GM12872 (cell line): ENCODE results near the gene ADIPOQ.

Source experiments
- TF ChIP-seq, protein P1 (sequence below): IDR thresholded peaks from 3 replicates; pipeline ENCODE4 v1.5.1; 2011; ENCODE audit warnings: low read depth, mild to moderate bottlenecking, low read length, moderate library complexity; ENCODE audit not compliant: insufficient read depth

The ADIPOQ gene

DNA sequence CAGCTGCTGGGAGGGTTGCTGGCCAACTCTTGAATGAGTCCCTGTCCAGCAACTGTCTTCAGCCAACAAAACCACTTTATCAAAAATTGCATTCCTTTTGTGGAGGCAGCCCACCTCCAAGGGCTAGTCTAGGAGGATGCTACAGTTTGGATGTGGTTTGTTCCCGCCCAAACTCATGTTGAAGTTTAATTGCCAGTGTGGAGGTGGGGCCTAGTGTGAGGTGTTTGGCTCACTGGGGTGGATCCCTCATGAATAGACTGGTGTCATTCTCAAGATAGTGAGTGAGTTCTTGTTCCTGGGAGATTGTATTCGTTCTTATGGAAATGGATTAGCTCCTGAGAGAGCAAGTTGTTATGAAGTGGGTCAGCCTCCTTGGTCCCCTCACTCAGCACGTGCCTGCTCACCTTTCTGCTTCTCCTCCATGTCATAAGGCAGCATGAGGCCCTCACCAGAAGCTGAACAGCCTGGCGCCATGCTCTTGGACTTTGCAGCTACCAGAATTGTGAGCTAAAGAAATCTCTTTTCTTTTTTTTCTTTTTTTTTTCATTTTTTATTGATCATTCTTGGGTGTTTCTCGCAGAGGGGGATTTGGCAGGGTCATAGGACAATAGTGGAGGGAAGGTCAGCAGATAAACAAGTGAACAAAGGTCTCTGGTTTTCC, 32.0 kb upstream of the ADIPOQ start:
- TF ChIP-seq, protein P1, sequence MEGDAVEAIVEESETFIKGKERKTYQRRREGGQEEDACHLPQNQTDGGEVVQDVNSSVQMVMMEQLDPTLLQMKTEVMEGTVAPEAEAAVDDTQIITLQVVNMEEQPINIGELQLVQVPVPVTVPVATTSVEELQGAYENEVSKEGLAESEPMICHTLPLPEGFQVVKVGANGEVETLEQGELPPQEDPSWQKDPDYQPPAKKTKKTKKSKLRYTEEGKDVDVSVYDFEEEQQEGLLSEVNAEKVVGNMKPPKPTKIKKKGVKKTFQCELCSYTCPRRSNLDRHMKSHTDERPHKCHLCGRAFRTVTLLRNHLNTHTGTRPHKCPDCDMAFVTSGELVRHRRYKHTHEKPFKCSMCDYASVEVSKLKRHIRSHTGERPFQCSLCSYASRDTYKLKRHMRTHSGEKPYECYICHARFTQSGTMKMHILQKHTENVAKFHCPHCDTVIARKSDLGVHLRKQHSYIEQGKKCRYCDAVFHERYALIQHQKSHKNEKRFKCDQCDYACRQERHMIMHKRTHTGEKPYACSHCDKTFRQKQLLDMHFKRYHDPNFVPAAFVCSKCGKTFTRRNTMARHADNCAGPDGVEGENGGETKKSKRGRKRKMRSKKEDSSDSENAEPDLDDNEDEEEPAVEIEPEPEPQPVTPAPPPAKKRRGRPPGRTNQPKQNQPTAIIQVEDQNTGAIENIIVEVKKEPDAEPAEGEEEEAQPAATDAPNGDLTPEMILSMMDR, result no peak

DNA sequence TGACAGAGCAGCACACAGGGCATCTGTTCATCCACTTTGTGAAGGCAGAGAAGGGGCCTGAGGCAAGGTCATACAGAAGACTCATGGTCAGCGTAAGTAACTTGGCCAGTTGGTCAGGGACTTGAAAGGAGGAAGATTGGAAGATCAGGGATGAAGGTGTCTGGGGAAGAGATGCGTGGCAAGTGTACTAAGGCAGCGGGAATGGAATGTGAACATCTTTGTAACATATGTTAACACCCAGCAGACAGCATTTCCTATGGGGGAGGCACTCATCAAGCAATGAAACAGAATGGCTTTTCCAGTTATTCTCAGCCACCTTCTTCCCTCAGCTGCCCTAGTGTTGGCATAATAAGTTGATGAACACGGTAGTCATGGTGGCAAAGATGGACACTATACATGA, 28.4 kb upstream of the ADIPOQ start:
- TF ChIP-seq, protein P1, result no peak

DNA sequence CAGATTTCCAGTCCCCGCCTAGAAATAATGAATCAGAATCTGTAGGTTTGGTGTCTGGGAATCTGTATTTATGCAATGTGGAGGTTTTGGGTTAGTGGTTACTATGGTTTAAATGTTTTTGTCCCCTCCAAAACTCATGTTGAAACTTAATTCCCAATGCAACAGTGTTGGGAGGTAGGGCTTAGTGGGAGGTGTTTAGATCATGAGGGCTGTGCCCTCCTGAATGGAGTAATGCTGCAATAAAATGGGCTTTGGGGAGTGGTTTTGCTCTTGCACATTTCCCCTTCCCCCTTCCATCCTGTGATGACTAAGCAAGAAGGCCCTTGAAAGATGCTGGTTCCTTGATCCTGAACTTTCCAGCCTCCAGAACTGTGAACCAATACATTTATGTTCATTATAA, 27.1 kb upstream of the ADIPOQ start:
- TF ChIP-seq, protein P1, result no peak

DNA sequence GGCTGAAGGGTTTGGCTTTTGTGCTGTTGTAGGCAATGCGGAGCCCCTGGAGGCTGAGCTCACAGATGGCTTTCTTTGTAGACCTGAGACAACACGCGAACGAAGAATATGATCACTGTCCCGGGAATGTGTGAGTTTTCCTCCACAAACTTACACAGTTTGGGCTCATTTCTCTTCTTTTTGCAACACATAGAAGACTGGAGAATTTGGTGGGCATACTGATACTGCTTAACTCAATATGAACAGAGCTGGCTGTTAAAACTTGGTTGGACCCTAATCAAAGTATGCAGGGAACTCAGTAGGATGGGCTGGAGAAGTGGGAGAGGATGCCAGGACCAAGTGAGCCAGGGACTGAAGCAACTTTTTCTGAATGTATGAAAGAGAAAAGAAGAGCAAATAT, 24.0 kb upstream of the ADIPOQ start:
- TF ChIP-seq, protein P1, result no peak

DNA sequence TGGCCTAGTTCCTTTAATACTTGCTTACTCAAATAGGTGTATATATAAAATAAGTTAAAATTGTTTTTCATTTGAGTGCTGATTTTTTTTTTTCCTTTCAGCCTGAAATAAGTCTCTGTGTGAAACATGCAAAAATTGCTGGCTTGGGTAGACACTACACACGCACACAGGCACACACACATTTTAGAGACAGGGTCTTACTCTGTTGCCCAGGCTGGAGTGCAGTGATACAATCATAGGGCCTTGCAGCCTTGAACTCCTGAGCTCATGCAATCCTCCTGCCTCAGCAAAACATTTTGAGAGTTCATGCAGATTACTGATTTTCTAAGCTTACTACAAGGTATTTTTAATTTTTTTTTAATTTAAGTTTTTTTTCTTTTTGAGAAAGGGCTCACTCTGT, 23.6 kb upstream of the ADIPOQ start:
- TF ChIP-seq, protein P1, result no peak

DNA sequence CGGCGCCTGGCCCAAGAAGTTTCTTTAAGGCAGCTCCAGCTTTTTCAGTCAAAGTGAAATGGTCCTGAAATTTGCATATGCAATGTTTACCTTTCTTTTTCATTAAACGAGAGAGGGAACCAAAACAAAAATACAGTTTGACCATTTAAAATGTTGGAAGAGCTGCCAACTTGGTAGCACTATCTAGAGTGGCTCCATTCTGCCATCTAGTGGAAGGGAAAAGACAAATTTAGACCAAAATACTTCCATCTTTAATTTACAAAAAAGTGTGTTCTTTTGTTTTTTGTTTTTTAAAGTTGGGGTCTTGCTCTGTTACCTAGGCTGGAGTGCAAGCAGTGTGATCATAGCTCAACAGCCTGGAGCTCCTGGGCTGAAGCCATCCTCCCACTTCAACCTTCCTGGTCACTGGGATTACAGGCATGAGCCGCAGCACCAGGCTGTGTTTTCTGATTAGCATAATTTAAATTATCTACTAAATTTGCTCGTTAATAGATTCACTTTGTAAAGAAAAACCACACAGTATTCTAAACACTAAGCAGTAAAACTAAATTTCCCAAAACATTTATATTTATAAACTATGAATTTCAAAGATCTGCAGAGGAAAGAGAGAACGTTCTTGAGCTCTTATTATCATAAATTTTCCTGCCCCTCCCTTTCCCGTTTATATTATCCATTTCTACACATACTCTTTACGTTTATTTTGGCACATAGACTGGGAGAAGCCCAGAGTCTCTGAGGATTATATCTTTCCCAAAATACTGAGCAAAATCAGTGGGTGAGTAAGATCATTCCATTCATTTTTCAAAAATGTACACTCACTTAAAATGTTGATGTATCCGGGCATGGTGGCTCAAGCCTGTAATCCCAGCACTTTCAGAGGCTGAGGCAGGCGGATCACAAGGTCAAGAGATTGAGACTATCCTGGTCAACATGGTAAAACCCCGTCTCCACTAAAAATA, 20.8 kb upstream of the ADIPOQ start:
- TF ChIP-seq, protein P1, result peak; percentile 68

DNA sequence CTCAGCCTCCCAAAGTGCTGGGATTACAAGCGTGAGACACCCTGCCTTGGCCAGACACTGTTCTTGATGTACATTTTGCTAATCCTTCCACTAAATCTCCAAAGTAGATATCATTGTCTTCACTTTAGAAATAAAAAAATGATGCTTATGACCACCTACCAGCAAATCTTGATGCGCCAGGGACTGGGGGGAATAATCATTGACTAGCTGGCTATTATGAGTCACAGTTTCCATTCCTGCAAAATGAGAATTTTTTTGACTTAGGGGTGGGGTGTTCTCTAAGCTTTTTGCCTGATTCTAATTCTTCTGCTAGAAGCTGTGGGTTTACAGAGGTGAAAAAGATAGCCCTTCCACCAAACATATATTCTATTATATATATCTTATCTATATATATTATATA, 19.1 kb upstream of the ADIPOQ start:
- TF ChIP-seq, protein P1, result no peak
